Mesendoderm (in vitro differentiated cells): ENCODE measurements around the gene LRTM1.

Source experiments
- DNase-seq: peaks from one replicate; pipeline ENCODE4 v3.0.0; 2013
- H2AK5ac ChIP-seq: 2 replicates; pipeline ENCODE4 v1.6.1; 2013; ENCODE audit warnings: low read length, inconsistent platforms
- H2BK120ac ChIP-seq: 2 replicates; pipeline ENCODE4 v1.6.1; 2013; ENCODE audit warnings: low read depth, mild to moderate bottlenecking, low read length, moderate library complexity, mixed read lengths
- H2BK15ac ChIP-seq: replicated peaks from 2 replicates; pipeline ENCODE4 v1.6.1; 2013; ENCODE audit warnings: low read depth, mild to moderate bottlenecking, moderate library complexity
- H2BK5ac ChIP-seq: 2 replicates; pipeline ENCODE4 v1.6.1; 2013; ENCODE audit warnings: low read length, inconsistent platforms
- H3K18ac ChIP-seq: 2 replicates; pipeline ENCODE4 v1.6.1; 2013; ENCODE audit warnings: mild to moderate bottlenecking, low read length, mixed read lengths
- H3K23ac ChIP-seq: one replicate; pipeline ENCODE4 v1.6.1; 2013; ENCODE audit warnings: low read length
- H3K27ac ChIP-seq: 2 replicates; pipeline ENCODE4 v1.5.1; 2013; ENCODE audit warnings: low read depth, mild to moderate bottlenecking, inconsistent platforms, low read length, moderate library complexity
- H3K27me3 ChIP-seq: 2 replicates; pipeline ENCODE4 v1.6.1; 2013; ENCODE audit warnings: low read length, control low read depth, mild to moderate bottlenecking, inconsistent platforms; ENCODE audit not compliant: insufficient read depth, poor library complexity
- H3K36me3 ChIP-seq: 2 replicates; pipeline ENCODE4 v1.6.1; 2013; ENCODE audit warnings: low read length, inconsistent platforms; ENCODE audit not compliant: control insufficient read depth, insufficient read depth
- H3K4ac ChIP-seq: one replicate; pipeline ENCODE4 v1.6.1; 2013; ENCODE audit warnings: low read depth, mild to moderate bottlenecking, low read length, moderate library complexity
- H3K4me1 ChIP-seq: 2 replicates; pipeline ENCODE4 v1.6.1; 2013; ENCODE audit warnings: low read depth, low read length, inconsistent platforms; ENCODE audit not compliant: control insufficient read depth
- H3K4me2 ChIP-seq: 2 replicates; pipeline ENCODE4 v1.6.1; 2013; ENCODE audit warnings: low read length
- H3K4me3 ChIP-seq: 2 replicates; pipeline ENCODE4 v1.5.1; 2013; ENCODE audit warnings: mild to moderate bottlenecking, low read length
- H3K56ac ChIP-seq: one replicate; pipeline ENCODE4 v1.6.1; 2013; ENCODE audit warnings: low read length
- H3K79me1 ChIP-seq: 2 replicates; pipeline ENCODE4 v1.6.1; 2013; ENCODE audit warnings: low read length, inconsistent platforms
- H3K79me2 ChIP-seq: 2 replicates; pipeline ENCODE4 v1.6.1; 2013; ENCODE audit warnings: mild to moderate bottlenecking, low read length; ENCODE audit not compliant: control insufficient read depth, insufficient read depth
- H3K9ac ChIP-seq: 2 replicates; pipeline ENCODE4 v1.6.1; 2013; ENCODE audit warnings: low read length, inconsistent platforms
- H4K5ac ChIP-seq: one replicate; pipeline ENCODE4 v1.6.1; 2013; ENCODE audit warnings: low read length
- H4K8ac ChIP-seq: one replicate; pipeline ENCODE4 v1.6.1; 2013; ENCODE audit warnings: low read depth, mild to moderate bottlenecking, control low read depth, low read length, moderate library complexity
- WGBS: extraction: QIAGEN DNeasy Blood & Tissue Kit; methylation state at CpG from one replicate; pipeline ENCODE4 v1.1.7; 2013; ENCODE audit warnings: low lambda C conversion rate, missing lambda C conversion rate; ENCODE audit not compliant: insufficient coverage; ENCODE audit errors: extremely low coverage; 5-methylcytosine and 5-hydroxymethylcytosine counted together

The LRTM1 gene

GRCh38 chr3:54901906-54902685, 25.8 kb downstream of the LRTM1 start:
- no peaks in the 10 kb centered on the region for H3K79me2 ChIP-seq
- no peak for DNase-seq
- H3K56ac ChIP-seq: no peak overlapping the region
- H3K4me1 ChIP-seq: no peaks in the 10 kb centered on the region
- H4K8ac ChIP-seq: no peak overlapping the region
- H3K23ac ChIP-seq: no peak overlapping the region
- H2BK15ac ChIP-seq: no peak overlapping the region
- H3K27me3 ChIP-seq: peaks cover 2% of the 10 kb centered on the region
- H3K4ac ChIP-seq: no peak overlapping the region
- no peak overlapping the region for H2BK5ac ChIP-seq
- no peak overlapping the region for H3K27ac ChIP-seq
- H2AK5ac ChIP-seq: no peak overlapping the region
- no peak overlapping the region for H3K4me3 ChIP-seq
- no peak overlapping the region for H3K9ac ChIP-seq
- no peaks in the 10 kb centered on the region for H3K79me1 ChIP-seq
- no peak overlapping the region for H4K5ac ChIP-seq
- H3K36me3 ChIP-seq: peaks cover 2% of the 10 kb centered on the region
- no peak overlapping the region for H2BK120ac ChIP-seq
- WGBS: no CpG with 5 or more reads among the region's 4 CpGs
- H3K4me2 ChIP-seq: no peak overlapping the region
- H3K18ac ChIP-seq: no peak overlapping the region

DNA sequence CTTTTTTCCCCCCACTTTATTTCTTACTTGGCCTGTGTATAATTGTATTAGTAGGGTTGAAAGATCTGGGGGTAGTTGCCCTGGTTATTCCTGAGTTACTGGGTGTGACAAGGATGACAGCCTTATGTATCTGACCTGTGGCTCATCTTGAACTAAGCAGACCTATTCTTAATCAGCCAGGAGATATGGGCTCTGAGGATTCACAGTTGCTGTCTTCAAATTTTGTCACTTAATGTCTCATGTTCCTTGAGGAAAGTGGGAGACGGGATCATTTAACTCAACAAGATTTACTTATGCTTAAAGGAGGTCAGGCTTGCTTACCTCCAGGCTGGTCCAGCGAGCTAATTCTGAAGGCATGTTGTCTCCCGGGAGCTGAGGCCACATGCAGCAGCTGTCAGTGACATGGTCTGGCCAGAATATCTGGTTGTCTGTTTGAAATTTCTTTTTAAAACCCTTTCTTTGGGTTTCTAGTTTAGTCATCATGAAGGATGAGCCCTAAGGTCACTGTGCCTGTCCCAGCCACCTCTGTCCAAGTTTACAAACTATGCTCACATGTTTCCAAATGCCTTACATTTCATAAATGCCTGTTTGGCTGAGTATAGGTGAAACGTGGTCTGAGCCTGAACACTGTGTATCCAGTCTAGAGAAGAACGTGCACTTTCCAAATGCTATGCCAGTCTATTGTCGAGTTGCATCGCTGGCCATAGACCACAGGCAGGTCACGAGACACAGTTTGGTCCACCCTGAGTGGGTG, 26.8 kb downstream of the LRTM1 start:
- no peak overlapping the region for H4K8ac ChIP-seq
- no peak overlapping the region for H3K4ac ChIP-seq
- no peak overlapping the region for H3K27ac ChIP-seq
- no peak overlapping the region for H2BK15ac ChIP-seq
- H3K4me3 ChIP-seq: no peak overlapping the region
- no peak overlapping the region for H3K56ac ChIP-seq
- H3K4me1 ChIP-seq: no peaks in the 10 kb centered on the region
- no peak for DNase-seq
- H2BK5ac ChIP-seq: no peak overlapping the region
- H3K36me3 ChIP-seq: peaks cover 2% of the 10 kb centered on the region
- H2BK120ac ChIP-seq: no peak overlapping the region
- H2AK5ac ChIP-seq: no peak overlapping the region
- no peak overlapping the region for H3K18ac ChIP-seq
- H3K23ac ChIP-seq: no peak overlapping the region
- peaks cover 2% of the 10 kb centered on the region for H3K27me3 ChIP-seq
- H4K5ac ChIP-seq: no peak overlapping the region
- no peaks in the 10 kb centered on the region for H3K79me2 ChIP-seq
- H3K9ac ChIP-seq: no peak overlapping the region
- H3K4me2 ChIP-seq: no peak overlapping the region
- WGBS: no CpG with 5 or more reads among the region's 8 CpGs
- H3K79me1 ChIP-seq: no peaks in the 10 kb centered on the region

GRCh38 chr3:54899273-54899672, 28.6 kb downstream of the LRTM1 start:
- Histone ChIP-seq H2BK120ac (no peak overlapping the region), H4K8ac (no peak overlapping the region), H3K4me1 (no peaks in the 10 kb centered on the region), H3K27ac (no peak overlapping the region), H3K79me2 (no peaks in the 10 kb centered on the region), H2BK5ac (no peak overlapping the region), H3K56ac (no peak overlapping the region), H3K9ac (no peak overlapping the region), H3K36me3 (peaks cover 2% of the 10 kb centered on the region), H3K23ac (no peak overlapping the region), H2BK15ac (no peak overlapping the region), H4K5ac (no peak overlapping the region), H3K4me2 (no peak overlapping the region), H3K79me1 (no peaks in the 10 kb centered on the region), H3K18ac (no peak overlapping the region), H2AK5ac (no peak overlapping the region), H3K4ac (no peak overlapping the region), H3K27me3 (peaks cover 2% of the 10 kb centered on the region), H3K4me3 (no peak overlapping the region)
- no CpG with 5 or more reads among the region's 6 CpGs for WGBS
- DNase-seq: no peak

DNA sequence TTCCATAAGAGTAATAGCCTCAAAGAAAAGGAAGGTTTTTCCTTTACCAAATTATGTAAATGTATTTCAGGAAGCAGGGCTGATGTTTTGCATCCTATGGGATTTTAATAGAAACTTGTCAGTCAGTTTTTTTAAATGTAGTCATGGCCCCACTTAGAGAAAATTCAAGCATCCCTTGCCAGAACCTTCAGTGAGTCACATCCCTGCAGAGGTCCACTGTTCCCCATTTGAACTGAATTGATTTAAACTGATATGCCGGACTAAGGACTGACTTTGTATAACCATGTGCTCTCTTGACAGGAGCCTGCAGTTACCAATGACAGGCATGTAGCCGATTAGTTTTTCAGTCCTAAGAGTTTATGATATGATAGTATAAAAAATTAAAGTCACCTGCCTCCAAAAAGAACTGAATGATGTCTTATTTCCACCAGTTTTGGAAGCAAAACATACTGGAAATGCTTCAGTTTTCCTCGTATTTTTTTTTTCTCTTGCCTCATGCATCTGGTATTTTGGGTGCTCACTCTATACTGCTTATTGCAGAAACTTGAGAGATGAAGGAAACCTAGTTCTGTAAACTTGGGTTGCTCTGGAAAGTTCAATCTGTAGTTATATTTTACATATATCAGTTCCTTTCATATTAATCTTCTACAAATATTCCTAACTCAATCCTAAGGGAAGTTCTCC, 30.7 kb downstream of the LRTM1 start:
- peaks cover 2% of the 10 kb centered on the region for H3K27me3 ChIP-seq
- no peak overlapping the region for H2BK15ac ChIP-seq
- H3K56ac ChIP-seq: no peak overlapping the region
- H3K36me3 ChIP-seq: no peaks in the 10 kb centered on the region
- no peak overlapping the region for H4K5ac ChIP-seq
- H3K27ac ChIP-seq: no peak overlapping the region
- H3K23ac ChIP-seq: no peak overlapping the region
- no peak overlapping the region for H2AK5ac ChIP-seq
- no peak overlapping the region for H2BK120ac ChIP-seq
- no peak overlapping the region for H4K8ac ChIP-seq
- no peak overlapping the region for H3K4ac ChIP-seq
- H3K4me2 ChIP-seq: no peak overlapping the region
- H3K4me3 ChIP-seq: no peak overlapping the region
- no peak overlapping the region for H3K9ac ChIP-seq
- no peak overlapping the region for H3K18ac ChIP-seq
- no peaks in the 10 kb centered on the region for H3K79me1 ChIP-seq
- WGBS: no CpG with 5 or more reads among the region's 3 CpGs
- no peak for DNase-seq
- H3K79me2 ChIP-seq: no peaks in the 10 kb centered on the region
- H3K4me1 ChIP-seq: no peaks in the 10 kb centered on the region
- no peak overlapping the region for H2BK5ac ChIP-seq

- WGBS: no CpG with 5 or more reads among the region's 4 CpGs
- Histone ChIP-seq H3K9ac (no peak overlapping the region), H2BK120ac (no peak overlapping the region), H3K79me1 (no peaks in the 10 kb centered on the region), H3K18ac (no peak overlapping the region), H3K4ac (no peak overlapping the region), H3K27me3 (peaks cover 2% of the 10 kb centered on the region), H3K4me3 (no peak overlapping the region), H3K56ac (no peak overlapping the region), H3K27ac (no peak overlapping the region), H4K8ac (no peak overlapping the region), H3K4me2 (no peak overlapping the region), H3K36me3 (no peaks in the 10 kb centered on the region), H4K5ac (no peak overlapping the region), H2AK5ac (no peak overlapping the region), H2BK5ac (no peak overlapping the region), H3K79me2 (no peaks in the 10 kb centered on the region), H2BK15ac (no peak overlapping the region), H3K23ac (no peak overlapping the region), H3K4me1 (no peaks in the 10 kb centered on the region)
- DNase-seq: no peak
These were observed 32.2 kb downstream of the LRTM1 start for GRCh38 chr3:54895613-54896012.
